GM18951 (cell line): ENCODE data around the gene CCDC186.

Source experiments
- POLR2A ChIP-seq: IDR thresholded peaks from 4 replicates; pipeline ENCODE4 v1.6.1; 2011; ENCODE audit warnings: mild to moderate bottlenecking; ENCODE audit not compliant: insufficient read length, insufficient read depth; ENCODE audit errors: extremely low read depth
- in situ Hi-C: fragments of 300-500 bp; cut with MboI; formaldehyde crosslinking; loops from one replicate; pipeline ENCODE4 v1.12.0; 2022; ENCODE audit warnings: low sequenced_read_pairs, mixed read lengths, inconsistent platforms; ENCODE audit not compliant: unreplicated experiment

Gene CCDC186

DNA sequence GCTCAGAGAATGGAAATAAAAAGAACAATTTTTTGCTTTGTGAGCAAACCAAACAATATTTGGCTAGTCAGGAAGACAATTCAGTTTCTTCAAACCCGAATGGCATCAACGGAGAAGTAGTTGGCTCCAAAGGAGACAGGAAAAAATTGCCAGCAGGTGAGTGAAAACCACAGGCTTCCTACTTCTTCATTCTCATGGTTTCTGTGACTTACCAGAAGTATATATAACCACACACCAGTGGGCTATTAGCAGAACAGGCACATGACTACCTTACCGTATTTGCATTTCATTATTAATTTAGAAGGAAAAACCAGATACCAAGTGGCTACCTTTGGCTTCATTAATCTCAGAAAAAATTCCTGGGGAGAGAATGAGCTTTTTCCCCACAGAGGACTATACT lies 14.0 kb upstream of the CCDC186 start:
- in situ Hi-C loops, result no loop called here
- no peak for TF ChIP-seq POLR2A

- in situ Hi-C loops, result no loop called here
- TF ChIP-seq POLR2A, result no peak
Measured at GRCh38 chr10:114184276-114184675, 10.3 kb upstream of the CCDC186 start.

- no peak for TF ChIP-seq POLR2A
- in situ Hi-C loops, result no loop called here
Measured at GRCh38 chr10:114183563-114183962, 9.6 kb upstream of the CCDC186 start.

GRCh38 chr10:114181971-114182370 lies 8.0 kb upstream of the CCDC186 start:
- no peak for TF ChIP-seq POLR2A
- in situ Hi-C loops, result no loop called here

- in situ Hi-C loops, result no loop called here
Measured at GRCh38 chr10:114180937-114181336, 6.9 kb upstream of the CCDC186 start.

DNA sequence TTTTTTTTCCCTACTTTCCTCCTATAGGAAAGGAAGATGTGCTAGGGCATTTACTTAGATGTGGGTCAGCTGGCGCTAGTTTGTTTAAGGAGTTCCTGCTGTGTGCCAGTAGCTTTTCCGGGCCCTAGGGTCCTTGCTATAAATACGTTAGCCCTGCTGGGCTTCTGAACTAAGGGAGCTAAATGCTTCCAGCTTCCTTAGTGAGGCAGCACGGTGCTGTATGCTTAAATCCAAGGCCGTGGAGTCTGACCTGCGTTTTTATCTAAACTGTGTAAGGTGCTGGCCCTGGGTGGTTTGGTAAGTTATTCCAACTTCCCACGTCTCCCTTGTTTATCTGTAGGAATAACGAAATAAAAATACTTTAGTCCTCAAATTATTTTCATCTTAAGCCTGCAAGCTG lies 5.7 kb upstream of the CCDC186 start:
- no peak for TF ChIP-seq POLR2A
- in situ Hi-C loops, result no loop called here

More at GRCh38 chr10:114180937-114181336, 6.9 kb upstream of the CCDC186 start:
- no peak for TF ChIP-seq POLR2A

GRCh38 chr10:114179148-114179547 lies 5.1 kb upstream of the CCDC186 start, which contains the start of gene TDRD1:
Gene TDRD1 (plus strand): TSS chr10:114179353. CDS start chr10:114187832, 8,479 bp downstream.
- TF ChIP-seq POLR2A, result no peak
- in situ Hi-C loops, result no loop called here

GRCh38 chr10:114176511-114176910 lies 2.5 kb upstream of the CCDC186 start:
- no peak for TF ChIP-seq POLR2A
- in situ Hi-C loops, result no loop called here

GRCh38 chr10:114175667-114176066 lies 1.7 kb upstream of the CCDC186 start:
- TF ChIP-seq POLR2A, result no peak
- in situ Hi-C loops, result no loop called here

GRCh38 chr10:114174695-114175188 lies 739 bp upstream of the CCDC186 start:
- TF ChIP-seq POLR2A, result no peak
- in situ Hi-C loops, result no loop called here

GRCh38 chr10:114173603-114173920 lies 441 bp downstream of the CCDC186 start:
- TF ChIP-seq POLR2A, result no peak
- in situ Hi-C loops, result no loop called here

- in situ Hi-C loops, result no loop called here
- TF ChIP-seq POLR2A, result no peak
Measured at GRCh38 chr10:114172776-114173602, 1.0 kb downstream of the CCDC186 start.

DNA sequence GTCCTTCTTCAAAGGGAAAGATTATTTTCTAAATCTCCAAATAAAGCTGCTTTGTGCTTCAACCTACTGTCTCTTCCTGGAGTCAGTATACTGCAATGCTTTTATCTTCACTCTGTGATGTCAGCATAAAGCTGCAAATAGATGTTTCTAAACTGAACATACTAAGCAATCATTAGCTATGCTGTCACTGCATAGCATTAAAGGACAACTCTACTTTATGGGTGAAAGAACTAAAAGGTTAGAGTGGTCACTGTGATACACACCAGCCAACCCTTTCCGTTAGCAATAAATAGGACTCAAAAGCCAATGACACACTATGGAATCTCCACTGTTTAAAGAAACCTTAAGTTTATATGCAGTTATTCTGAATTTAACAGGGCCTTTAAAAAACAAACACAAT lies 1.8 kb downstream of the CCDC186 start:
- in situ Hi-C loops, result no loop called here

GRCh38 chr10:114168450-114169009 lies 5.5 kb downstream of the CCDC186 start:
- no peak for TF ChIP-seq POLR2A
- in situ Hi-C loops, result no loop called here

More for the DNA sequence above, 1.8 kb downstream of the CCDC186 start:
- no peak for TF ChIP-seq POLR2A
